B cell (primary cell): ENCODE measurements around the gene TBC1D22A. TPM values are rescaled to one million over a fixed set of nuclear protein-coding genes. Genes with fewer than 3 reads are reported as not detected.
"Not testable (repeated sequence)": the region's sequence is repeated elsewhere in the genome, so short reads cannot be mapped to it uniquely, and the experiment has no call there.

Experiments
- ATAC-seq: fragments of 200-7000 bp; cut with Tn5 transposase; one replicate; pipeline ENCODE4 v1.10.0; 2021; ENCODE audit warnings: low read depth, mild to moderate bottlenecking, moderate number of reproducible peaks, moderate library complexity
- CTCF ChIA-PET: fragments of 350-600 bp; sonication (Branson Sonifier 250); formaldehyde crosslinking; loops from one replicate; lab custom pipeline; 2021; ENCODE audit warnings: antibody characterized with exemption, inconsistent platforms; lab: Charles Lee
- POLR2A ChIA-PET: fragments of 350-600 bp; sonication (Branson Sonifier 250); formaldehyde crosslinking; loops from one replicate; lab custom pipeline; 2021; ENCODE audit warnings: antibody characterized with exemption; lab: Charles Lee
- DNase-seq: peaks from one replicate; pipeline ENCODE4 v3.0.0; 2013
- H2AFZ ChIP-seq: 2 replicates; pipeline ENCODE4 v1.6.1; 2012; ENCODE audit warnings: mild to moderate bottlenecking, low read depth, low read length; ENCODE audit not compliant: insufficient read depth, poor library complexity, severe bottlenecking
- H3K27ac ChIP-seq, 2 donors: 1 replicate in 1 of 2; 2 replicates in 1 of 2; pipeline ENCODE4 v1.5.1; 2012 to 2013; ENCODE audit warnings: low read length in 2 of 2, mild to moderate bottlenecking in 2 of 2, moderate library complexity in 1 of 2
- H3K27me3 ChIP-seq, 4 experiments: fragments of 200-600 bp in 1 of 4; sonication (generic) in 1 of 4; replicated peaks in 1 of 4; 1 replicate in 2 of 4; 2 replicates in 2 of 4; pipeline versions ENCODE4 v1.6.1 to v1.7.0; 2013 to 2016; ENCODE audit warnings: low read length in 3 of 4, mild to moderate bottlenecking in 2 of 4, mixed read lengths in 1 of 4, moderate library complexity in 1 of 4; ENCODE audit not compliant: insufficient read depth in 4 of 4, control insufficient read depth in 3 of 4; ENCODE audit errors: control extremely low read depth in 1 of 4
- H3K36me3 ChIP-seq, 2 experiments: replicated peaks in 1 of 2; 1 replicate in 1 of 2; 2 replicates in 1 of 2; pipeline versions ENCODE4 v1.6.1 to v1.7.1; 2013; ENCODE audit warnings: low read length in 1 of 2; ENCODE audit not compliant: insufficient read depth in 2 of 2, control insufficient read depth in 1 of 2; ENCODE audit errors: control extremely low read depth in 1 of 2, extremely low read depth in 1 of 2
- H3K4me1 ChIP-seq, 2 donors: fragments of 200-600 bp in 1 of 2; sonication (generic) in 1 of 2; 1 replicate in 1 of 2; 2 replicates in 1 of 2; pipeline versions ENCODE4 v1.5.1 to v1.6.1; 2013 to 2017; ENCODE audit warnings: low read length in 2 of 2; ENCODE audit not compliant: control insufficient read depth in 2 of 2, insufficient read depth in 2 of 2
- H3K4me2 ChIP-seq: replicated peaks from 2 replicates; pipeline ENCODE3; 2012; ENCODE audit warnings: mild to moderate bottlenecking, low read depth, low read length; ENCODE audit not compliant: poor library complexity, severe bottlenecking
- H3K4me3 ChIP-seq, 5 experiments: fragments of 200-600 bp in 1 of 5; sonication (generic) in 1 of 5; 1 replicate in 3 of 5; 2 replicates in 2 of 5; pipeline versions ENCODE4 v1.5.1 to v1.7.0; 2011 to 2016; ENCODE audit warnings: low read length in 4 of 5, mild to moderate bottlenecking in 4 of 5, low read depth in 2 of 5, control low read depth in 1 of 5, moderate library complexity in 1 of 5; ENCODE audit not compliant: insufficient read depth in 1 of 5; ENCODE audit errors: control extremely low read depth in 1 of 5, extremely low read depth in 1 of 5
- H3K79me2 ChIP-seq: fragments of 200-600 bp; sonication (generic); one replicate; pipeline ENCODE4 v1.6.0; 2016; ENCODE audit warnings: low read length; ENCODE audit not compliant: control insufficient read depth, insufficient read depth
- H3K9ac ChIP-seq: fragments of 200-600 bp; sonication (generic); 2 replicates; pipeline ENCODE4 v1.6.1; 2017; ENCODE audit warnings: mild to moderate bottlenecking, low read length, moderate library complexity
- H3K9me3 ChIP-seq, 3 donors: one replicate each; pipeline versions ENCODE4 v1.6.1 to v1.7.1; 2013; ENCODE audit warnings: low read length in 2 of 3; ENCODE audit not compliant: control insufficient read depth in 2 of 3, insufficient read depth in 1 of 3; ENCODE audit errors: control extremely low read depth in 1 of 3
- H4K20me1 ChIP-seq: 2 replicates; pipeline ENCODE4 v1.6.0; 2012; ENCODE audit warnings: mild to moderate bottlenecking, low read length; ENCODE audit not compliant: insufficient read depth, control insufficient read depth, poor library complexity, severe bottlenecking
- H3K27ac Mint-ChIP-seq: one replicate; pipeline ENCODE4 v1.8.0; 2021; ENCODE audit warnings: mixed read lengths
- H3K27me3 Mint-ChIP-seq: one replicate; pipeline ENCODE4 v1.8.0; 2021; ENCODE audit warnings: mixed read lengths
- H3K4me1 Mint-ChIP-seq: one replicate; pipeline ENCODE4 v1.8.0; 2021; ENCODE audit warnings: mixed read lengths
- H3K4me3 Mint-ChIP-seq: one replicate; pipeline ENCODE4 v1.8.0; 2021; ENCODE audit warnings: mixed read lengths
- H3K9me3 Mint-ChIP-seq: one replicate; pipeline ENCODE4 v1.8.0; 2022; ENCODE audit warnings: mixed read lengths; ENCODE audit not compliant: insufficient read depth
- EZH2 ChIP-seq: IDR thresholded peaks from 2 replicates; pipeline ENCODE4 v1.6.1; 2012; ENCODE audit warnings: borderline replicate concordance, low read depth, mild to moderate bottlenecking, moderate library complexity, low read length; ENCODE audit not compliant: insufficient read depth, poor library complexity, severe bottlenecking
- WGBS: methylation state at CpG from one replicate; pipeline ENCODE4 v1.1.5; 2013; ENCODE audit warnings: missing lambda C conversion rate; ENCODE audit not compliant: insufficient coverage; 5-methylcytosine and 5-hydroxymethylcytosine counted together
- intact Hi-C: fragments of 100-400 bp; cut with micrococcal nuclease; formaldehyde crosslinking; loops from one replicate; pipeline ENCODE4 v1.10.0; 2022
- polyA plus RNA-seq: library from polyadenylated mRNA; depleted of rRNA; stranded (reverse); fragments of >200 nt; gene quantifications from 2 replicates; pipeline ENCODE4 v1.2.3, GENCODE V29; 2012
- total RNA-seq, 2 donors: library from RNA; stranded (reverse); fragments of 120-200 nt in 1 of 2; gene quantifications; 1 replicate in 1 of 2; 2 replicates in 1 of 2; pipeline versions ENCODE4 v1.2.3 to v1.2.4, GENCODE V29; 2013 to 2022
- TF ChIP-seq, protein P1 (sequence below): fragments of 200-600 bp; IDR thresholded peaks from one replicate; pipeline ENCODE4 v1.8.0; 2022; ENCODE audit warnings: antibody characterized with exemption, mild to moderate bottlenecking

The TBC1D22A gene
- total and polyA plus RNA-seq, 2 donors (not counting 1 experiment from before 2014, with no cell fraction given) = 73.8 to 128 TPM

DNA sequence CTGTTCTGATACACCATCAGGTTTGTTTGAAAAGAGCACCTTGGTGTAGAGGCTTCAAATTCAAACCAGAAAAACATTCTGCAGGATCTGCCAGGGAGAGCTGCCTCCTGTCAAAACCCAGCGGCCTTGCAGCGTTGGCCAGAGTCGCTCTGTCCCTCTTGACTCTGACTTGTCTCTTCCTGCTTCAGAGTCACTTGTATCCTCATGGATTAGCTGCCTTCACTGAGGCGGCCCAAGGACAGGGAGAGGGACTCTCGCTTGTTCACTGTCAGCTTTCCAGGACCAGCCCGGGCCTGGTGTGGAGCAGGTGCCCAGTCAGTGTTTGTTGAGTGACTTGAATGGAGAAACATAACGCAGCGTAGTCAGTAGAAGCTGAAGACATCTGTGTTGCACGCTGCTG lies 18.0 kb downstream of the TBC1D22A start:
- Histone ChIP-seq H3K4me1 (peaks cover 73% of the 10 kb centered on the region in 2 donors), H3K9me3 (no peaks in the 10 kb centered on the region), H4K20me1 (peaks cover 99% of the 10 kb centered on the region), H3K27me3 (no peaks in the 10 kb centered on the region), H3K79me2 (peaks cover 100% of the 10 kb centered on the region), H2AFZ (no peak overlapping the region), H3K27ac (peak overlapping the region in 1 of 2 donors; percentile 87), H3K9ac (no peak overlapping the region), H3K4me3 (no peak overlapping the region), H3K36me3 (peaks cover 8 to 39% of the 10 kb centered on the region in 2 experiments), H3K4me2 (peak overlapping the region; percentile 37)
- Mint-ChIP-seq H3K27me3 (no peaks in the 10 kb centered on the region), H3K4me1 (peaks cover 89% of the 10 kb centered on the region), H3K27ac (peak overlapping the region; percentile 59), H3K9me3 (no peaks in the 10 kb centered on the region), H3K4me3 (no peak overlapping the region)
- TF ChIP-seq, protein P1, sequence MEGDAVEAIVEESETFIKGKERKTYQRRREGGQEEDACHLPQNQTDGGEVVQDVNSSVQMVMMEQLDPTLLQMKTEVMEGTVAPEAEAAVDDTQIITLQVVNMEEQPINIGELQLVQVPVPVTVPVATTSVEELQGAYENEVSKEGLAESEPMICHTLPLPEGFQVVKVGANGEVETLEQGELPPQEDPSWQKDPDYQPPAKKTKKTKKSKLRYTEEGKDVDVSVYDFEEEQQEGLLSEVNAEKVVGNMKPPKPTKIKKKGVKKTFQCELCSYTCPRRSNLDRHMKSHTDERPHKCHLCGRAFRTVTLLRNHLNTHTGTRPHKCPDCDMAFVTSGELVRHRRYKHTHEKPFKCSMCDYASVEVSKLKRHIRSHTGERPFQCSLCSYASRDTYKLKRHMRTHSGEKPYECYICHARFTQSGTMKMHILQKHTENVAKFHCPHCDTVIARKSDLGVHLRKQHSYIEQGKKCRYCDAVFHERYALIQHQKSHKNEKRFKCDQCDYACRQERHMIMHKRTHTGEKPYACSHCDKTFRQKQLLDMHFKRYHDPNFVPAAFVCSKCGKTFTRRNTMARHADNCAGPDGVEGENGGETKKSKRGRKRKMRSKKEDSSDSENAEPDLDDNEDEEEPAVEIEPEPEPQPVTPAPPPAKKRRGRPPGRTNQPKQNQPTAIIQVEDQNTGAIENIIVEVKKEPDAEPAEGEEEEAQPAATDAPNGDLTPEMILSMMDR = no peak
- TF ChIP-seq EZH2 = no peak
- intact Hi-C loops = no loop called here
- DNase-seq = no peak
- ATAC-seq = no peak
- 98% methylated on average over 9 of the region's 9 CpGs for WGBS
- CTCF ChIA-PET = interaction anchor here (0.9 to 3.3 kb wide), 9 partner anchors 11 to 217 kb away, joined by 3 to 19 read pairs (median 5); partner anchors contain the start of gene TBC1D22A
- POLR2A ChIA-PET = interaction anchor here (0.6 to 0.9 kb wide), 2 partner anchors 11 to 125 kb away, joined by 3 read pairs; no protein-coding TSS in a partner anchor

DNA sequence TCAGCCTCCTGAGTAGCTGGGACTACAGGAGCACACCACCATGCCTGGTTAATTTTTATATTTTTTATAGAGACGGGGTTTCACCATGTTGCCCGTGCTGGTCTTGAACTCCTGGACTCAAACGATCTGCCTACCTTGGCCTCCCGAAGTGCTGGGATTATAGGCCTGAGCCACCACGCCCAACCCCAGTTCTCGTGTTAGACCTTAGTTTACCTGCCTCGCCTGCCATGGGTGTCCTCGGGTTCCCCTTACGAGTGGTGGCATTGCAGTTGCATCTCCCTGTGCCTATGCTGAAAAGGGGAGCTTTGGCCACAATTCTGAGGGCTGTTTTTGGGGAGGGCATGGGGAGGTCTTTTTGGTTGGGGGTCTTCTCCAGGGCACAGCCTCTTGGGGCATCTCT lies 18.8 kb downstream of the TBC1D22A start:
- no peak overlapping the region for H3K4me3 ChIP-seq
- H3K9ac ChIP-seq = no peak overlapping the region
- Mint-ChIP-seq H3K27me3 (no peaks in the 10 kb centered on the region), H3K4me1 (peaks cover 86% of the 10 kb centered on the region), H3K4me3 (no peak overlapping the region), H3K27ac (peak overlapping the region; percentile 50), H3K9me3 (no peaks in the 10 kb centered on the region)
- 96% methylated on average over 9 of the region's 9 CpGs for WGBS
- intact Hi-C loops = no loop called here
- H3K79me2 ChIP-seq = peaks cover 100% of the 10 kb centered on the region
- H2AFZ ChIP-seq = no peak overlapping the region
- no peak overlapping the region for H3K4me2 ChIP-seq
- ATAC-seq (no peak), DNase-seq (no peak)
- TF ChIP-seq EZH2 = no peak
- TF ChIP-seq, protein P1 = no peak
- H4K20me1 ChIP-seq = peaks cover 99% of the 10 kb centered on the region
- H3K36me3 ChIP-seq = peaks cover 8 to 39% of the 10 kb centered on the region in 2 experiments
- CTCF ChIA-PET = interaction anchor here (0.7 to 3.3 kb wide), 6 partner anchors 12 to 23 kb away, joined by 3 to 19 read pairs (median 8); partner anchors contain the start of gene TBC1D22A
- H3K9me3 ChIP-seq = no peaks in the 10 kb centered on the region
- H3K4me1 ChIP-seq = peaks cover 66 to 68% of the 10 kb centered on the region in 2 donors
- POLR2A ChIA-PET = interaction anchor here (0.6 to 0.7 kb wide), 2 partner anchors 23 to 126 kb away, joined by 3 to 6 read pairs; no protein-coding TSS in a partner anchor
- peak overlapping the region in 1 of 2 donors; percentile 47 for H3K27ac ChIP-seq
- H3K27me3 ChIP-seq = no peaks in the 10 kb centered on the region

DNA sequence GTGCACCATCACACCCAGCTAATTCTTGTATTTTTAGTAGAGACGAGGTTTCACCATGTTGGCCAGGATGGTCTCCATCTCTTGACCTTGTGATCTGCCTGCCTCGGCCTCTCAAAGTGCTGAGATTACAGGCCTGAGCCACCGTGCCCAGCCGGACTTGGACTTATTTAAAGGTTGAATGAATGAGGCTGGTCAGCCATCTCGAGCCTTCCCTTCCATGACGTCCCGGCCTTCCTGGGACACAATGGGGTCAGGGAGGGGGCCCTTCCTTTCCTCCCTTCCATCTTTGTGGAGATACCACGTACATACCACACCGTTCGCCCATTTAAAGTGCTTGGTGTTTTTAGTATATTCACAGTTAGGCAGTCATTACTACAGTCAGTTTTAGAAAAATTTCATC lies 19.8 kb downstream of the TBC1D22A start:
- H3K9ac ChIP-seq, H3K4me3 ChIP-seq, intact Hi-C loops, ATAC-seq, POLR2A ChIA-PET, H3K4me2 ChIP-seq, H2AFZ ChIP-seq, H3K27me3 ChIP-seq, H3K4me3 Mint-ChIP-seq, H3K27me3 Mint-ChIP-seq, H3K9me3 Mint-ChIP-seq, H3K9me3 ChIP-seq, DNase-seq: not testable (repeated sequence)
- peaks cover 100% of the 10 kb centered on the region for H3K79me2 ChIP-seq
- peak overlapping the region; percentile 50 for H3K27ac Mint-ChIP-seq
- peaks cover 8 to 39% of the 10 kb centered on the region in 2 experiments for H3K36me3 ChIP-seq
- peaks cover 99% of the 10 kb centered on the region for H4K20me1 ChIP-seq
- CTCF ChIA-PET = interaction anchor here (1.3 to 3.3 kb wide), 4 partner anchors 12 to 24 kb away, joined by 3 to 14 read pairs (median 8); partner anchors contain the start of gene TBC1D22A
- peaks cover 58 to 59% of the 10 kb centered on the region in 2 donors for H3K4me1 ChIP-seq
- H3K27ac ChIP-seq = peak overlapping the region in 1 of 2 donors; percentile 18
- 91% methylated on average over 4 of the region's 10 CpGs for WGBS
- H3K4me1 Mint-ChIP-seq = peaks cover 84% of the 10 kb centered on the region
